T-cell (primary cell): Measurements from ENCODE around the gene RHOBTB3. TPM values are rescaled to one million over a fixed set of nuclear protein-coding genes. Genes with fewer than 3 reads are reported as not detected.

Source experiments
- ATAC-seq, 4 experiments: fragments of 200-7000 bp in 3 of 4; fragments of 150-1000 bp in 1 of 4; cut with Tn5 transposase; replicated peaks in 1 of 4; 1 replicate in 3 of 4; 2 replicates in 1 of 4; pipeline ENCODE4 v1.10.0; 2021; ENCODE audit warnings: moderate library complexity in 3 of 4, mild to moderate bottlenecking in 2 of 4, moderate number of reproducible peaks in 1 of 4
- CTCF ChIA-PET, 2 donors: fragments of 300-600 bp; sonication (Branson Sonifier 250); formaldehyde crosslinking; loops; one replicate each; lab custom pipeline; 2022; ENCODE audit warnings: antibody characterized with exemption in 2 of 2; lab: Charles Lee
- POLR2A ChIA-PET, 2 donors: fragments of 300-600 bp; sonication (Branson Sonifier 250); formaldehyde crosslinking; loops; one replicate each; lab custom pipeline; 2022; ENCODE audit warnings: antibody characterized with exemption in 2 of 2; lab: Charles Lee
- DNase-seq, 35 experiments: peaks; one replicate each; pipeline versions ENCODE4 v3.0.0 to v3.0.0-alpha.2; 2013 to 2023
- H3K27ac ChIP-seq: one replicate; pipeline ENCODE4 v1.5.1; 2013; ENCODE audit warnings: low read length
- H3K27me3 ChIP-seq, 2 experiments: replicated peaks in 1 of 2; 1 replicate in 1 of 2; 2 replicates in 1 of 2; pipeline versions ENCODE4 v1.6.1 to v1.7.0; 2013; ENCODE audit warnings: low read length in 1 of 2, mixed read lengths in 1 of 2; ENCODE audit not compliant: control insufficient read depth in 2 of 2, insufficient read depth in 2 of 2; ENCODE audit errors: extremely low read depth in 1 of 2
- H3K36me3 ChIP-seq, 2 donors: 1 replicate in 1 of 2; 2 replicates in 1 of 2; pipeline versions ENCODE4 v1.6.1 to v1.7.0; 2013; ENCODE audit warnings: low read length in 1 of 2; ENCODE audit not compliant: control insufficient read depth in 2 of 2, insufficient read depth in 1 of 2; ENCODE audit errors: extremely low read depth in 1 of 2
- H3K4me1 ChIP-seq, 2 experiments: 1 replicate in 1 of 2; 2 replicates in 1 of 2; pipeline versions ENCODE4 v1.6.1 to v1.7.0; 2013; ENCODE audit warnings: low read length in 2 of 2, mixed read lengths in 1 of 2; ENCODE audit not compliant: insufficient read depth in 2 of 2, control insufficient read depth in 1 of 2; ENCODE audit errors: extremely low read depth in 1 of 2
- H3K4me3 ChIP-seq, 2 donors: 1 replicate in 1 of 2; 2 replicates in 1 of 2; pipeline versions ENCODE4 v1.5.1 to v1.7.0; 2013; ENCODE audit warnings: mild to moderate bottlenecking in 2 of 2, low read length in 1 of 2, moderate library complexity in 1 of 2; ENCODE audit not compliant: control insufficient read depth in 1 of 2; ENCODE audit errors: extremely low read depth in 1 of 2
- H3K9me3 ChIP-seq: 2 replicates; pipeline ENCODE4 v1.7.0; 2013
- H3K27ac Mint-ChIP-seq, 2 donors: one replicate each; pipeline ENCODE4 v1.8.0; 2020 to 2021; ENCODE audit warnings: mild to moderate bottlenecking in 2 of 2, mixed read lengths in 2 of 2
- H3K27me3 Mint-ChIP-seq, 2 donors: one replicate each; pipeline ENCODE4 v1.8.0; 2021 to 2022; ENCODE audit warnings: mixed read lengths in 2 of 2
- H3K36me3 Mint-ChIP-seq: one replicate; pipeline ENCODE4 v1.8.0; 2021; ENCODE audit warnings: mixed read lengths
- H3K4me1 Mint-ChIP-seq, 3 donors: one replicate each; pipeline ENCODE4 v1.8.0; 2020 to 2022; ENCODE audit warnings: mixed read lengths in 3 of 3, mild to moderate bottlenecking in 1 of 3
- H3K4me3 Mint-ChIP-seq, 3 donors: one replicate each; pipeline ENCODE4 v1.8.0; 2020 to 2022; ENCODE audit warnings: mild to moderate bottlenecking in 3 of 3, mixed read lengths in 3 of 3, moderate library complexity in 3 of 3
- H3K9me3 Mint-ChIP-seq, 3 donors: one replicate each; pipeline ENCODE4 v1.8.0; 2020 to 2022; ENCODE audit warnings: mixed read lengths in 3 of 3
- WGBS: methylation state at CpG from one replicate; pipeline ENCODE4 v1.1.5; 2013; ENCODE audit warnings: missing lambda C conversion rate; ENCODE audit not compliant: insufficient coverage; 5-methylcytosine and 5-hydroxymethylcytosine counted together
- total RNA-seq, 35 experiments: library from RNA in 6 of 35; stranded (reverse) in 6 of 35; fragments of 120-200 nt in 1 of 35; gene quantifications; one replicate each; pipeline versions ENCODE4 v1.2.1 to v1.2.4 and lab custom pipeline; 2013 to 2026

RHOBTB3 gene
- total RNA-seq, 5 donors from 2014 or later (not counting 1 experiment from before 2014, with no cell fraction given): 2.6 to 4.8 (median 3.6) TPM

GRCh38 chr5:95778713-95779436, 47.7 kb downstream of the RHOBTB3 start:
- DNase-seq (no peak), ATAC-seq (no peak)
- 76% methylated on average over 6 of the region's 7 CpGs for WGBS
- peaks cover 4 to 12% (median 8%) of the 10 kb centered on the region in 3 donors for H3K4me1 Mint-ChIP-seq
- POLR2A ChIA-PET: interaction anchor here in 1 of 2 donors (0.6 to 0.7 kb wide), 2 partner anchors 8 to 931 kb away, joined by 3 to 4 read pairs; no protein-coding TSS in a partner anchor
- no peaks in the 10 kb centered on the region for H3K9me3 Mint-ChIP-seq
- Histone ChIP-seq H3K27ac (no peak overlapping the region), H3K4me3 (no peak overlapping the region), H3K9me3 (no peaks in the 10 kb centered on the region), H3K27me3 (no peaks in the 10 kb centered on the region), H3K4me1 (peaks cover 0 to 10% of the 10 kb centered on the region in 2 experiments), H3K36me3 (no peaks in the 10 kb centered on the region)
- H3K27me3 Mint-ChIP-seq: no peaks in the 10 kb centered on the region
- H3K4me3 Mint-ChIP-seq: no peak overlapping the region
- CTCF ChIA-PET: interaction anchor here (0.6 to 3.2 kb wide), 12 partner anchors 8 to 1682 kb away, joined by 3 to 14 read pairs (median 4); no protein-coding TSS in a partner anchor
- H3K27ac Mint-ChIP-seq: no peak overlapping the region
- H3K36me3 Mint-ChIP-seq: no peaks in the 10 kb centered on the region

DNA sequence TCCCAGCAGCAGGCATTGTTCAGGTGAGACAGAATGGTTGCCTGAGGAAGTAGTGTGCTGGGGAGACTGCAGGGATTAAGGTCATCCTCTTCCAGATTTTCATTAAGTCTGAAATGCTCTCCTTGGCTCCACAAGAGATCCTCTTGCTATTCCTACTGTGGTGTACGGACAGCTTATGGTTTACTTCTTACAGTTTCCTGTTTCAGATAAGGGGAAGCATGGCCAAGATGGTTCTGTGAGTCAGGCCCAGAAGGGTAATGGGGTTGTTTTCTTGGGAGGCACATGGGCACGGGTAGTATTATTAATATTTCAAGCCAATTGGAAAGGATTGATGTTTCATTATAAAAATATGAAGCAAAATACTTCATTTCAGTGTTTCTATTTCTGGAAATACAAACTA, 48.5 kb downstream of the RHOBTB3 start:
- Histone ChIP-seq H3K4me1 (peaks cover 0 to 10% of the 10 kb centered on the region in 2 experiments), H3K4me3 (no peak overlapping the region), H3K27me3 (no peaks in the 10 kb centered on the region), H3K9me3 (no peaks in the 10 kb centered on the region), H3K27ac (no peak overlapping the region), H3K36me3 (no peaks in the 10 kb centered on the region)
- Mint-ChIP-seq H3K4me1 (peaks cover 4 to 12% (median 8%) of the 10 kb centered on the region in 3 donors), H3K4me3 (no peak overlapping the region), H3K36me3 (no peaks in the 10 kb centered on the region), H3K27ac (peak overlapping the region in 1 of 2 donors; percentile 66), H3K27me3 (no peaks in the 10 kb centered on the region), H3K9me3 (no peaks in the 10 kb centered on the region)
- ATAC-seq (no peak), DNase-seq (no peak)
- no CpG with 5 or more reads among the region's 2 CpGs for WGBS
- ChIA-PET POLR2A (interaction anchor here in 1 of 2 donors (0.7 kb wide), 1 partner anchor 9 kb away, joined by 3 read pairs; no protein-coding TSS in a partner anchor), CTCF (interaction anchor here (0.9 to 3.2 kb wide), 8 partner anchors 10 to 113 kb away, joined by 3 to 92 read pairs (median 8); no protein-coding TSS in a partner anchor)

DNA sequence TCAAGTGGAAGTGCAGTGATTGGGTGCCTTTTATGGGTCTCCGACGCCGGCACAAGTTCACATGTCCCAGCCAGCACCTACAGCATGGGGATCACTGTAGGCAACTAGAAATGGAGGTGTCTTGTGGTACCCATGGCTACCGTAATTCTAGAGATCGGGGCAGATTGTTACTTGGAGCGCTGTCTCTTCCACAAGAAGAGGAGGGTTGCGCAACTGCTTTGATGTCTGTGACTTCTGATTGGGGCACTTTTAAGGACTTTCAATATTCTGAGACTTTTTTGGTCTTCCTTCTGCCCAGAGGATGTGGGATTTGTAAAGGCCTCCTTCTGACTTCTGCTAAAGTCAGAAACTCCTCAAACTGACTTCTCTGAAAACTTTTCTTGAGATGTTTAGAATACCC, 49.5 kb downstream of the RHOBTB3 start:
- H3K9me3 Mint-ChIP-seq: no peaks in the 10 kb centered on the region
- Histone ChIP-seq H3K4me3 (no peak overlapping the region), H3K27me3 (no peaks in the 10 kb centered on the region), H3K9me3 (no peaks in the 10 kb centered on the region), H3K27ac (no peak overlapping the region), H3K36me3 (no peaks in the 10 kb centered on the region), H3K4me1 (peaks cover 0 to 10% of the 10 kb centered on the region in 2 experiments)
- peaks cover 6 to 13% (median 11%) of the 10 kb centered on the region in 3 donors for H3K4me1 Mint-ChIP-seq
- no peaks in the 10 kb centered on the region for H3K36me3 Mint-ChIP-seq
- H3K4me3 Mint-ChIP-seq: no peak overlapping the region
- no peak for DNase-seq
- POLR2A ChIA-PET: interaction anchor here in 1 of 2 donors (0.6 kb wide), 2 partner anchors 28 to 56 kb away, joined by 3 read pairs; no protein-coding TSS in a partner anchor
- 100% methylated on average over 1 of the region's 7 CpGs for WGBS
- no peak overlapping the region for H3K27ac Mint-ChIP-seq
- H3K27me3 Mint-ChIP-seq: no peaks in the 10 kb centered on the region
- no peak for ATAC-seq
- CTCF ChIA-PET: interaction anchor here (0.6 to 3.2 kb wide), 58 partner anchors 9 to 907 kb away, joined by 3 to 92 read pairs (median 5); partner anchors contain the start of genes RFESD (in 2 of the 2) and GLRX (in 1 of the 2)

DNA sequence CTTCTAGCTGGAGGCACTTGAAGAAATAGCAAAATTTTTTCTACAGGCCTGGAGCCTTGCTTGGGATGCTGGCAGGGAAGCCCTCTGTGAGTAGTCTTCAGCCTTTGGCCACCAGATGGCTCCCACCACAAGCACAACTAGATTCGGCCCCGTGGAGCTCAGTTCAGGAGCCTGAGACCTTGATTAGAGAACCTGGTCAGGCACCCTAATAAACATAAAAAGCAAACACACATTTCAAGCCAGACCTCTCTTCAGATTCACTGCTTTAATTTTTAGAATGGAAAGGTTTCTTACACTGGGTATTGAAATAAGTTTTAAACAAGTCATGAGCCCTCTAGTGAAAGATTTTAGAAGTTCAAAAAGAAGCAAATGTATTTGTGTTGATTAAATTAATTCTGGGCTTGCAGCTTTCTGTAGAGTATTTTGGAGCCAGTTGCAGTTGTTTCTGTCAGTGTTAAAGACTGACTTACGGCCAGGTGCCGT, 50.0 kb downstream of the RHOBTB3 start:
- H3K36me3 Mint-ChIP-seq: no peaks in the 10 kb centered on the region
- DNase-seq (peak; percentile 38 to 85 (median 64)), ATAC-seq (peak; percentile 93 to 98 (median 96))
- POLR2A ChIA-PET: interaction anchor here (0.6 to 1.0 kb wide), 4 partner anchors 9 to 62 kb away, joined by 3 to 6 read pairs (median 3); no protein-coding TSS in a partner anchor
- Histone ChIP-seq H3K4me3 (no peak overlapping the region), H3K9me3 (no peaks in the 10 kb centered on the region), H3K36me3 (no peaks in the 10 kb centered on the region), H3K27me3 (no peaks in the 10 kb centered on the region), H3K4me1 (peaks cover 0 to 10% of the 10 kb centered on the region in 2 experiments), H3K27ac (no peak overlapping the region)
- peak overlapping the region; percentile 31 to 60 (median 52) for H3K4me3 Mint-ChIP-seq
- CTCF ChIA-PET: interaction anchor here (0.5 to 3.2 kb wide), 78 partner anchors 9 to 1209 kb away, joined by 3 to 92 read pairs (median 4); partner anchors contain the start of genes RFESD (in 2 of the 2) and GLRX (in 1 of the 2)
- WGBS: 29% methylated on average over 4 of the region's 4 CpGs
- H3K27ac Mint-ChIP-seq: peak overlapping the region in 1 of 2 donors; percentile 22
- peaks cover 9 to 19% (median 15%) of the 10 kb centered on the region in 3 donors for H3K4me1 Mint-ChIP-seq
- H3K9me3 Mint-ChIP-seq: no peaks in the 10 kb centered on the region
- no peaks in the 10 kb centered on the region for H3K27me3 Mint-ChIP-seq

DNA sequence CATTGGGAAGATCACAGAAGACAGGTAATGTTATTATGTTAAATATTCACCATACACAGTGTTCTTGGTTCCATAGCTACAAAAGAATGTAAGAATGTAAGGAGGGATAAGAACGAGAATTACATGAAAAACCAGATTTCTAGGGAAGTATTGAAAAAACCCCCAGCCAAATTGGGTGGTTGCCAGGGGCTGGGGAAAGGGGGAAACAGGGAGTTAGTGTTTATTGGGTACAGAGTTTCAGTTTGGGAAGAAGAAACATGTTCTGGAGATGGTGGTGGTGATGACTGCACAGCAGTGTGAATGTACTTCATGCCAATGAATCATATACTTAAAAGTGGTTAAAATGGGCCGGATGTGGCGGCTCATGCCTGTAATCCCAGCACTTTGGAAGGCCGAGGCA, 51.0 kb downstream of the RHOBTB3 start:
- CTCF ChIA-PET: interaction anchor here (0.7 to 3.2 kb wide), 40 partner anchors 9 to 1208 kb away, joined by 3 to 92 read pairs (median 7); partner anchors contain the start of genes GLRX (in 1 of the 2) and RFESD (in 1 of the 2)
- no peaks in the 10 kb centered on the region for H3K36me3 ChIP-seq
- H3K27me3 ChIP-seq: no peaks in the 10 kb centered on the region
- H3K36me3 Mint-ChIP-seq: no peaks in the 10 kb centered on the region
- no peak overlapping the region for H3K27ac Mint-ChIP-seq
- no peak overlapping the region for H3K4me3 Mint-ChIP-seq
- H3K27me3 Mint-ChIP-seq: no peaks in the 10 kb centered on the region
- H3K4me3 ChIP-seq: no peak overlapping the region
- H3K9me3 ChIP-seq: no peaks in the 10 kb centered on the region
- H3K4me1 ChIP-seq: peaks cover 0 to 10% of the 10 kb centered on the region in 2 experiments
- no peaks in the 10 kb centered on the region for H3K9me3 Mint-ChIP-seq
- DNase-seq: no peak
- 92% methylated on average over 4 of the region's 4 CpGs for WGBS
- POLR2A ChIA-PET: interaction anchor here in 1 of 2 donors (1.0 kb wide), 1 partner anchor 8 kb away, joined by 6 read pairs; no protein-coding TSS in a partner anchor
- ATAC-seq: no peak
- peaks cover 9 to 21% (median 15%) of the 10 kb centered on the region in 3 donors for H3K4me1 Mint-ChIP-seq
- no peak overlapping the region for H3K27ac ChIP-seq

- Mint-ChIP-seq H3K4me3 (no peak overlapping the region), H3K9me3 (no peaks in the 10 kb centered on the region), H3K27me3 (no peaks in the 10 kb centered on the region), H3K4me1 (peaks cover 9 to 21% (median 15%) of the 10 kb centered on the region in 3 donors), H3K36me3 (no peaks in the 10 kb centered on the region), H3K27ac (no peak overlapping the region)
- no peaks in the 10 kb centered on the region for H3K9me3 ChIP-seq
- H3K27ac ChIP-seq: no peak overlapping the region
- WGBS: 88% methylated on average over 1 of the region's 3 CpGs
- no peaks in the 10 kb centered on the region for H3K27me3 ChIP-seq
- ChIA-PET CTCF (interaction anchor here (0.6 to 2.1 kb wide), 7 partner anchors 9 to 190 kb away, joined by 3 to 12 read pairs (median 4); no protein-coding TSS in a partner anchor), POLR2A (no interaction called here)
- H3K4me1 ChIP-seq: peaks cover 0 to 10% of the 10 kb centered on the region in 2 experiments
- H3K36me3 ChIP-seq: no peaks in the 10 kb centered on the region
- DNase-seq (no peak), ATAC-seq (no peak)
- no peak overlapping the region for H3K4me3 ChIP-seq
These were observed 52.5 kb downstream of the RHOBTB3 start for GRCh38 chr5:95783661-95784060.
